Epidermal melanocyte (primary cell): ENCODE results near the gene MLPH.

Experiments used
- DNase-seq: peaks from one replicate; pipeline ENCODE4 v3.0.0; 2011; ENCODE audit warnings: low spot score; ENCODE audit not compliant: insufficient read length

The MLPH gene, protein sequence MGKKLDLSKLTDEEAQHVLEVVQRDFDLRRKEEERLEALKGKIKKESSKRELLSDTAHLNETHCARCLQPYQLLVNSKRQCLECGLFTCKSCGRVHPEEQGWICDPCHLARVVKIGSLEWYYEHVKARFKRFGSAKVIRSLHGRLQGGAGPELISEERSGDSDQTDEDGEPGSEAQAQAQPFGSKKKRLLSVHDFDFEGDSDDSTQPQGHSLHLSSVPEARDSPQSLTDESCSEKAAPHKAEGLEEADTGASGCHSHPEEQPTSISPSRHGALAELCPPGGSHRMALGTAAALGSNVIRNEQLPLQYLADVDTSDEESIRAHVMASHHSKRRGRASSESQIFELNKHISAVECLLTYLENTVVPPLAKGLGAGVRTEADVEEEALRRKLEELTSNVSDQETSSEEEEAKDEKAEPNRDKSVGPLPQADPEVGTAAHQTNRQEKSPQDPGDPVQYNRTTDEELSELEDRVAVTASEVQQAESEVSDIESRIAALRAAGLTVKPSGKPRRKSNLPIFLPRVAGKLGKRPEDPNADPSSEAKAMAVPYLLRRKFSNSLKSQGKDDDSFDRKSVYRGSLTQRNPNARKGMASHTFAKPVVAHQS

DNA sequence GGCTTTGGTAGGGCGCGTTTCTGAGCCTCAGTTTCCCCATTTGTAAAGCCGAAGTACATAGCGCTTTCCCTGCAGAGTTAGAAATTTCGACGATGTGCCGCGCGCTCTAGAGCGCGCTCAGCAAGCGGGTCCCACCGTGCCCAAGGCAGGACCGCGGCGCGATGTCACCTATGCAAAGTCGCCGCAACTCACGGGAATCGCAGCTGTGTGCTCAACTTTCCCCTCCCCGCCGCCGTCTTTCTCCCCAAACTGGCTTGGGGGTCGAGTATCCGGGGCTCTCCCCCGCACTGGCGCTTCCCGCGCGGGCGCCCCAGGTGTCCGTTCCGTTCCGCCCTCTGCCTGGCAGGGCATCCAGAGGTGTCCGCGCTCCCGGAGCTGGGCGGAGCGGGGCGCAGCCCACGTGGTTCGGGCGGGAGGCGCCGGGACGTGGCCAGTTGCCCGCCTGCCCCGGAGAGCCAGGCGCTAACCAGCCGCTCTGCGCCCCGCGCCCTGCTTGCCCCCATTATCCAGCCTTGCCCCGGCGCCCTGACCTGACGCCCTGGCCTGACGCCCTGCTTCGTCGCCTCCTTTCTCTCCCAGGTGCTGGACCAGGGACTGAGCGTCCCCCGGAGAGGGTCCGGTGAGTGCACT is at the start of gene MLPH:
MLPH (plus strand) TSS at position 433 of the 630 bp plus-strand sequence. CDS start 6,176 bp downstream, outside the sequence.
- DNase-seq = no peak

- no peak for DNase-seq
Measured at GRCh38 chr2:237437566-237437965, 49.5 kb upstream of the MLPH start.

DNA sequence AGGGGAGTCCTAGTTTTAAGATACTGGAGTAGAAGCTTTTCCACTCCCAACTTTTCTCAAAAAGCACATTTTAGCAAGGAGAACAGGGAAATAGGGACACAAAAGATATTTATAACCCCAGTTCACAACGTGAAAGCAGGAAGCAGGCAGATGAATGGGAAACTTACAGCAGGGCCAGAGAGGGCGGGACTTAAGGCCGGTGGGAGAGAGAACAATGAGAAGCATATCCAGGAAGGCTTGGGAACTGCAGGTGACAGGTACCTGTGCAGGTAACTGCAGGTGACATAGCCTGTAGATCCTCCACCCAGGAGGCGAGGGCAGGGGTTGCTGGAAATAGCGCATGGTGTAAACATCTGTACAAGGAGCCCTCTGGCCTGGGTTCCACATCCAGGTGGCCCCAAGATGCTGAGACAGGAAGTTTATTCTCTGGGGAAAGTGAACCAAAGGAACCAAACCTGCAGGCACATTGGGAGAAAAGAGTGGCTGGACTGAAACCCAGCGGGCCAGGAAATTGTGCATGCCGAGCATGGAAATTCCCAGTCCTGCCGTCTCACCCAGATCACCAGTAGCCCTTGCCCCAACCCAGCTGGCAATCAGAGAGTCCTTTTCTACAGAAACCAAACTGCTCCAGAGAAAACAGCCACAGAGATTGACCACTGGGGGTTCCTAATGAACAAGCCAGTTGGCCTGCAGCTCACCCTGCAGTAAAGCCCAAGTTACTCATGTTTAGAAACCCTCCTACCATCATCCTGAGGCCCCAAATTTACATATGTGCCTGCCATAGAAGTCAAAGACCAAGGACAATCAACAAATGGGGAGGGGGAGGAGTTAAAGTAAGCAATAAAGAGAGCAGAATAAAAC is 48.7 kb upstream of the MLPH start:
- DNase-seq = no peak

GRCh38 chr2:237440819-237441281 is 46.2 kb upstream of the MLPH start:
- DNase-seq = no peak

DNA sequence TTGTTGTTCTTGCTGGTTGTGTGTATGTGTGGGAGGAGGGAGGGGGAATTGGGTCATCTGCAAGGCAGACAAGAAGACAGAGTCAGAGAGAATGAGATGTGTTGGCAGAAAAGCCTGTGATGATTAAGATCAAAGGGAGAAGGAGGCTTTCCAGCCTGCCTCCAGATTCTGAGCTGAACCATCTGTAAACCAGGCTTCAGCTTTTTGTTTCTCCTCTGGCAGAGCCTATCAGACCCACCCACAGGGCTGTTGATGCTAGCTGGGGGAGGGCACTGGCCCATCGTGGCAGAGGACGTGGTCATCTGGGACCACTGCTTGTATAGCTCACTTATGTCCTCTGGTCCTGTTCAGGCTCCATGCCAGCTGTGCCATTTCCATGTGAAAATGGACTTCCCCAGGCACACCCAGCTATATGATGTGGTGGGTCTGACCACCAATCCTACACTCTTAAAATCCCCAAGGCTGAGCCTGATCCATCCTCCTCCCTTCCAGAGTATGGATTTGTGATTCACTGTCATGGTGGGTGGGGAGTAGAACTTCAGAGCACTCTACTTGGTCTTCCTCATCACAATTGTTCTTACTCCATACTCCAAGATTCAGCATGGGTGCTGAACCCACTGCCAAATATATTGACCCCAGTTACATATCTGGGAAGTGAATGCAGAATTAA is 45.3 kb upstream of the MLPH start:
- DNase-seq = no peak

GRCh38 chr2:237444071-237444470 is 43.0 kb upstream of the MLPH start:
- no peak for DNase-seq

- no peak for DNase-seq
Measured at GRCh38 chr2:237445611-237446337, 41.3 kb upstream of the MLPH start.

- no peak for DNase-seq
Measured at GRCh38 chr2:237446338-237446665, 40.7 kb upstream of the MLPH start.

GRCh38 chr2:237447496-237447895 is 39.6 kb upstream of the MLPH start:
- no peak for DNase-seq

DNA sequence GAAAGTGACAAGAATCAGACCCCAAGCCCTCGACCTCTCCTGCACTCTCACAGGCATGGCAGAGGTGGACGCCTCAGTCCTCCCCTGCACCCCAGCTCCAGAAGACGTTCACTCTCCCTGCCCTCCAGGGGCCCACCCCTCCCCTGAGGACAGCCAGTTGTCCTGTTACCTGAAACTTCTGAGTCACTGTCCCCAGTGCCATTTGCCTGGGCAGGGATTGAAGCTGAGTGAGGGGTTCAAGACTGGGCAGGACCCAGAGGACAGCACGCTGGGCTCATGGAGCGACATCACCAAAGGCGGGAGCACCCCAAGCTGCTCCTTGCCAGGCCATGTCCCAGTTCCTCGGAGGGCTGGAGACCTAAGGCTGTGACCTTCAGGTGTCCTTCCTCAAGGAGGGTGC is 38.9 kb upstream of the MLPH start:
- no peak for DNase-seq

- no peak for DNase-seq
Measured at GRCh38 chr2:237448626-237449025, 38.4 kb upstream of the MLPH start.

DNA sequence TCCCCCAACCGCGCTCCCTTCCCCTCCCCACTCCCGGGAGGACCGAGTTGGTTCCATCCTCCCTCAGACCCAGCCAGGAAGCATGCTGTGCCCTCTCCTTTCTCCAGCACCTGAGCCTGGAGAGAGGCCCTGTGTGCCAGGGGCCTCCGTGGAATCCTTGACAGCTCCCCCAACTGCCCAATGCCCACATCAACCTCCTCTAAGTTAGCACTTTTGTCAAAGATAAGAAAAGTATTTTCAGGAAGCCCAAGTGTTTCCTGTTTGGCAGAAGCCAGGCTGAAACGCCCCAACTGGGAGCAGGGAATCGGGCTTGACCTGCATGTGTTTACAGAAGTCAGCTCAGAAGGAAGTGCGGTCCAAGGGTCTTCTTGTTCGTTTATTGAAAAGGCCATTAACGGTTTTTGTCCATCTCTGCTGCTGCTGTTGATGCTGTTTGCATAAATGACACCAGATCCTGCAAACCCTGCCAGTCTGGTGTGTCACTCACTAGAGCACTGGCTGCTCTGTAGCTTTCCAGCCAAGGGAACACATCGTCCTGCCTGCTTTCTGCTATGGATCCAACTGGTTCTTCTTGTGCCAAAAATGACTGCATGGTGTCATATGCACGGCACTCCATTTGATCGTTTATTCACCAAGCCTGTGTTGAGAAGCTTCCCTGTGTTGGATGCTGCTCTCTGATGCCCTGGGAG is 37.7 kb upstream of the MLPH start:
- DNase-seq = no peak

DNA sequence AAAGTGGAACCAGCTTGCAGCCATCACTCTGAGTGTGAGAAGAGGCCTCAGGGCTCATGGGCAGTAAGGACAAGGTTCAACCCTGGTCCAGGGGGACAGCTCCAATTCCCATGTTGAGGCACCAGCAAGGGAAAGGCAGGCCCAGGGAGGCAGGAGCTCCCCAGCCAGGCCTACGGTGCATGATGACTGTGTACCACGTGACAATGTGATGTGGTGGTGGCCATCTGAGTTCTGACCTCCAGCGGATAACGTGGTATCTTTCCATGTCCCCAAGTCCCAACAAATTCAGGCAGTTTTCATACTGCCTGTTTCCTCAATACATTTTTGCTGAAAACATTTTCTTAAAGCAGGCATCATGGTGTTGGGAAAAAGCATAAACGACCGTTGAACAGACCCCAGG is 36.9 kb upstream of the MLPH start:
- DNase-seq = no peak

- no peak for DNase-seq
Measured at GRCh38 chr2:237450583-237450982, 36.5 kb upstream of the MLPH start.

GRCh38 chr2:237451643-237452469 is 35.2 kb upstream of the MLPH start:
- no peak for DNase-seq

DNA sequence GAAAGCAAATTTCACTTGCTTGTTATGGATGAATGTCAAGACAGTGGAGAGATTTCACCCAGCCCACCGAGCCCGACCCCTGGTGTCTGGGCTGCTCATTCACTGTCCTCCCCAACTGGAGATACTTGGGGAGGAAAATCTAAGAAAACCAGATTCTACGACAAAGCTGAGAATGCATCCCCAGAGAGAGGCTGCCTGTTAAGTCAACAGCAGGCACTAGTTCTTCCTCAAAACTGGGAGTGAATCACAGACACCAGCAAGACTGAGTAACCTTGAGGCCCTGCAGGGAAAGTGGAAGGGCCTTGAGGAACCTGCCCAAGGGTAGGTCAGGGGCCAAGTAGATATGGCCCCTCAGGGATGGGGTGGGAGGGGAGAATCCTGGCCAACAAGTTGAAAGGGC is 34.2 kb upstream of the MLPH start:
- no peak for DNase-seq

- DNase-seq = no peak
Measured at GRCh38 chr2:237453671-237454070, 33.4 kb upstream of the MLPH start.

DNA sequence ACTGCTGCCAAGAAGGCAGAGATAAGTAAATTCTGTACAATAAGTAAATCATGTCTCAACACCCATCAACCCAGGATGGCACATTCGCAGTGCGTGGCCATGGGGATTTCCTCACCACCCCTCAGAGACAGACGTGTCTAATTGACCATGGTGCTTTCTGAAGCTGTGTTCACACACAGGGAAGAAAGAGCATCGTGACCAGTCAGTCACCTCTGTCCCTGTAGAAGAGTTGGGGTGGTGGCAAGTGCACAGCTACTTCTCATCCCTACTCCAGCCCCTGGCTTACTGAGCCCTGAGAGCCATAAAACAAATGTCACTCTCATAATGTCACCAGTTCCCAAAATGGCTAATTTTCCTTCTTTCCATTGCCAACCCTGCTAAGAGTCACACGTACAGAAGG is 31.3 kb upstream of the MLPH start:
- no peak for DNase-seq
